Psoas muscle (tissue), 8 donors: Measurements from ENCODE around the gene FAM83C. TPM values are rescaled to one million over a fixed set of nuclear protein-coding genes. Genes with fewer than 3 reads are reported as not detected.

Experiments
- ATAC-seq, 4 donors: fragments of 200-7000 bp; cut with Tn5 transposase; one replicate each; pipeline ENCODE4 v1.9.1; 2020; ENCODE audit warnings: moderate library complexity in 3 of 4, mild to moderate bottlenecking in 2 of 4
- DNase-seq, 2 donors: peaks; one replicate each; pipeline ENCODE4 v3.0.0-alpha.2; 2020
- H3K27ac ChIP-seq: fragments of 200-600 bp; one replicate; pipeline ENCODE4 v1.8.0; 2022
- H3K27me3 ChIP-seq, 3 donors: fragments of 200-600 bp in 1 of 3; one replicate each; pipeline versions ENCODE4 v1.6.1 to v1.8.0; 2013 to 2022; ENCODE audit warnings: low read length in 2 of 3, mild to moderate bottlenecking in 2 of 3, moderate library complexity in 1 of 3; ENCODE audit not compliant: insufficient read depth in 3 of 3
- H3K36me3 ChIP-seq, 2 donors: fragments of 200-600 bp in 1 of 2; one replicate each; pipeline versions ENCODE4 v1.6.1 to v1.8.0; 2013 to 2022; ENCODE audit warnings: low read depth in 1 of 2, mild to moderate bottlenecking in 1 of 2, moderate library complexity in 1 of 2; ENCODE audit not compliant: insufficient read depth in 1 of 2
- H3K4me1 ChIP-seq: fragments of 200-600 bp; one replicate; pipeline ENCODE4 v1.8.0; 2022
- H3K4me3 ChIP-seq: fragments of 200-600 bp; one replicate; pipeline ENCODE4 v1.8.0; 2022; ENCODE audit warnings: mild to moderate bottlenecking
- H3K9me3 ChIP-seq: fragments of 200-600 bp; one replicate; pipeline ENCODE4 v1.8.0; 2022
- CTCF ChIP-seq: fragments of 200-600 bp; IDR thresholded peaks from one replicate; pipeline ENCODE4 v1.8.0; 2022; ENCODE audit warnings: antibody characterized with exemption
- WGBS, 3 donors: extraction: QIAGEN DNeasy Blood & Tissue Kit; methylation state at CpG; one replicate each; pipeline versions ENCODE4 v1.1.6 to v1.1.7; 2013; 5-methylcytosine and 5-hydroxymethylcytosine counted together
- intact Hi-C, 2 donors: fragments of 100-400 bp; cut with DNase I; formaldehyde crosslinking; loops; one replicate each; pipeline versions ENCODE4 v1.11.0 to v1.14.2; 2022
- polyA plus RNA-seq, 3 donors: library from polyadenylated mRNA; stranded (reverse); fragments of 200-250 nt; gene quantifications; one replicate each; pipeline ENCODE4 v1.2.3, GENCODE V29; 2013
- total RNA-seq, 4 donors: library from RNA; stranded (reverse); fragmentation: NEBNext Ultra II Directional in 2 of 4; extraction: Animal tissue kit (Norgen Biotek cat#: 25700) in 2 of 4; gene quantifications; one replicate each; pipeline versions ENCODE4 v1.2.1 to v1.2.4, GENCODE V29; 2021 to 2023
- donor health status: healthy with polysubstance abuse.
- donor health status: DM: no; HTN: no; CAD: no; lungs with moderate emphysema.
- donor health status: Bipolar disorder and iron deficiency.
- donor health status: healthy.
- donor health status: DM: yes; HTN: yes; CAD: no.
- donor health status: DM: no; HTN: no; CAD: no.
- donor health status: DM: no; HTN: no; CAD: no.
- donor health status: DM: yes; HTN: yes; CAD: no.

Gene FAM83C
- total and polyA plus RNA-seq, 7 donors: 0.04 to 0.07 (median 0.04) TPM; not detected in 4

DNA sequence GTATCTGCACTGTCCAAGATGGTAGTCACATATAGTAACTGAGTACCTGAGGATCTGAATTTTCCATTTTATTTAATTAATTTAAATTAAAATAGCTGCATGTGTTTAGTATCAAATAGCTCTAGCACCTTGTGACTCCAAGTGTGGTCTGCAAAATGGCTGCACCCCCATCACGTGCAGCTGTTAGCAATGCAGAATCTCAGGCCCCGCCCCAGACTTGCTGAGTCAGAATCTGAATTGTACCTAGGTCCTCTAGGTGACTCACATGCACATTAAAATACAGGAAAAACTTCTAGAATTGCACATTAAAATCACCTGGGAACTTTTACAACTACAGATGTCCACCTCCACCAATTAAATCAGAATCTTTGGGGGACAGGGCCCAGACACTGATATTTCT lies 19.2 kb upstream of the FAM83C start:
- peaks cover 25% of the 10 kb centered on the region for H3K4me1 ChIP-seq
- no peak for ATAC-seq
- intact Hi-C loops: no loop called here
- no peak for TF ChIP-seq CTCF
- H3K27me3 ChIP-seq: no peaks in the 10 kb centered on the region
- peak overlapping the region; percentile 6 for H3K27ac ChIP-seq
- no peak for DNase-seq
- H3K9me3 ChIP-seq: no peaks in the 10 kb centered on the region
- no peak overlapping the region for H3K4me3 ChIP-seq
- H3K36me3 ChIP-seq: peaks cover 0 to 5% of the 10 kb centered on the region in 2 donors
- WGBS, 3 donors: 93 to 97% (median 94%) methylated on average over 2 of the region's 2 CpGs

DNA sequence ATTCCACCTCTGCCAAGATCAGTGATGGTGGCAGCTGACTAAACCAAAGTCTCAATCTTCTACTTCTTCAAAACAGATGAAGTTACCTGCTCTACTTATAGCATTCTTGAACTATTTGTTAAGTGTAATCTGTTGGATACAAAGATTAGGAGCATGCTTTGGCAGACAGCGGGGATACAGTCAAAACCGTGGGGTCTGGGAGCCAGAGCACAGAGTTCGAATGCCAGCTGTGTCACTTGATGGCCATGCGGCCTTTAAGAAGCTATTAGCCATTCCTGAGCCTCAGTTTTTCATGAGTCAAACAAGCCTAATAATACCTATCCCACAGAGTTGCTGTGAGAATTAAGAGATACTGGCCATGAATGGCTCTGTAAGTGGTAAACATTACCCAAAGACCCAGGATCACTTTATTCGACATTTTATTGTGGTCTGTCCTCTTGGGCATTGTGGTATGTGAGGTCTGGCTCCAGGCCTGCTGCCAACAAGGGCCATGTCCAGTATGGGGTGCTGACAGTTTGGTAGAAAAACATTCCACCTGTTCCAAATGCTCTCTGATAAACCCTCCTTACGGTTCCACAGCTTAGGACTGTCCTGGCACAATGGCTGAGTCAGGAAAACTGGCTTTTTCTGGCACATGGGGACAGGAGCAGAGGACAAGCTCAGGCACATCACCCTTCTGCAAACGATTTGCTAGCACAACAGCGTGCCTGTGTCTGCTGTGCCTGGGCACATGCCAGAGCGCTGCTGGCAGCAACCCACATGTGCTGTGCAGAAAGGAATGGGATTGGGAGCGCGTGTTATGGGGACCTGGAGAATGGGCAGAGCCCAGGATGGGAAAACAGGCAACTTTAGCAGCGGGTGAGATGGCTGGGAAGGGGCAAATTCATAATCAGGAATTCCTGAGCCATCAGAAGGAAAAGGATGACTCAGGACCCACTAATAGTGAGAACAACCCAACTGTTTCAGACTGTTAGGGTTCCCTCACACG lies 15.7 kb upstream of the FAM83C start:
- no peak for TF ChIP-seq CTCF
- peak; percentile 56 to 73 (median 68) for ATAC-seq
- peaks cover 0 to 7% of the 10 kb centered on the region in 2 donors for H3K36me3 ChIP-seq
- H3K4me1 ChIP-seq: peaks cover 44% of the 10 kb centered on the region
- no peaks in the 10 kb centered on the region for H3K27me3 ChIP-seq
- peak overlapping the region; percentile 87 for H3K27ac ChIP-seq
- intact Hi-C loops: loop anchor here in 1 of 2 donors (5.0 kb wide), 1 partner anchor 34 kb away; no protein-coding TSS in a partner anchor
- WGBS, 3 donors: 41 to 51% (median 42%) methylated on average over 13 of the region's 13 CpGs
- no peak overlapping the region for H3K4me3 ChIP-seq
- DNase-seq: peak; percentile 71 to 82
- no peaks in the 10 kb centered on the region for H3K9me3 ChIP-seq

DNA sequence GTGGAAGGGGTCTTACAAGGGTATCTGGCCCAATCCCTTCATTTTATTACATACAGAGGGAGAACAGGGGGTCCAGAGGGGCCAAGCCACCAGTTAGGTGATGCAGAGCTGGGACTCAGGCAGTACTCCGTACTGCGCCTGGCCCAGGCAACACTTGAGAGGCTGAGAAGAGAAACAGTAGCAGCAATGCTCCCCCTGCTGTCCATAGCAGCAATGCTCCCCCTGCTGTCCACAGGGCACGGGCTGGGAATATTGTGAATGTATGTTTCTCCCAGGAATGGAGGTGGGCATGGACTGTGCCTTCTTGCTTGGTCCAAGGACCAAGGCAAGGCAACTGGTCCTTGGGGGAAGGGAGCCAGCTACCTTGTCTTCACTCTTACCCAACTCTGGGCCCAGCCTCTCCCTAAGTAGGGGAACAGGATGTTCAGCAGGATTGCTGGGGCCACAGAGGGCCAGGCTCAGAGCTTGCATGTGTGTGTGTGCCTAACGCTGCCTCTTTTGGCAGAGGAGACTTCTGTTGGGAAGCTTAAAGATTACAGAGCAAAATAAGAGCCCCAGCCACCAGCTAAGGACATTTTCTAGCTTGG lies 14.8 kb upstream of the FAM83C start:
- peaks cover 44% of the 10 kb centered on the region for H3K4me1 ChIP-seq
- intact Hi-C loops: loop anchor here in 1 of 2 donors (5.0 kb wide), 1 partner anchor 35 kb away; no protein-coding TSS in a partner anchor
- no peak overlapping the region for H3K4me3 ChIP-seq
- ATAC-seq (peak; percentile 14 to 69 (median 61)), DNase-seq (peak; percentile 60 to 80)
- H3K27ac ChIP-seq: peak overlapping the region; percentile 87
- WGBS, 3 donors: 58 to 63% (median 60%) methylated on average over 4 of the region's 4 CpGs
- H3K9me3 ChIP-seq: no peaks in the 10 kb centered on the region
- peak; percentile 55 for TF ChIP-seq CTCF
- peaks cover 0 to 11% of the 10 kb centered on the region in 2 donors for H3K36me3 ChIP-seq
- H3K27me3 ChIP-seq: no peaks in the 10 kb centered on the region

- TF ChIP-seq CTCF: no peak
- peak overlapping the region; percentile 4 for H3K4me3 ChIP-seq
- H3K36me3 ChIP-seq: peaks cover 0 to 17% of the 10 kb centered on the region in 2 donors
- WGBS, 3 donors: 72 to 80% (median 78%) methylated on average over 11 to 12 of the region's 12 CpGs
- peak overlapping the region; percentile 87 for H3K27ac ChIP-seq
- peaks cover 44% of the 10 kb centered on the region for H3K4me1 ChIP-seq
- DNase-seq: peak; percentile 86 to 89
- peak; percentile 83 to 85 (median 84) for ATAC-seq
- intact Hi-C loops: loop anchor here in 1 of 2 donors (5.0 kb wide), 1 partner anchor 36 kb away; no protein-coding TSS in a partner anchor
- H3K9me3 ChIP-seq: no peaks in the 10 kb centered on the region
- no peaks in the 10 kb centered on the region for H3K27me3 ChIP-seq
Measured at GRCh38 chr20:35305682-35306556, 13.7 kb upstream of the FAM83C start.
